GM19324 (cell line): ENCODE results near the gene MRPL9.

ENCODE experiments used
- ATAC-seq: cut with Tn5 transposase; IDR thresholded peaks from one replicate; pipeline ENCODE4 v1.9.1; 2021; ENCODE audit warnings: mild to moderate bottlenecking, moderate library complexity; ENCODE audit not compliant: unreplicated experiment, low FRiP score

MRPL9 gene

DNA sequence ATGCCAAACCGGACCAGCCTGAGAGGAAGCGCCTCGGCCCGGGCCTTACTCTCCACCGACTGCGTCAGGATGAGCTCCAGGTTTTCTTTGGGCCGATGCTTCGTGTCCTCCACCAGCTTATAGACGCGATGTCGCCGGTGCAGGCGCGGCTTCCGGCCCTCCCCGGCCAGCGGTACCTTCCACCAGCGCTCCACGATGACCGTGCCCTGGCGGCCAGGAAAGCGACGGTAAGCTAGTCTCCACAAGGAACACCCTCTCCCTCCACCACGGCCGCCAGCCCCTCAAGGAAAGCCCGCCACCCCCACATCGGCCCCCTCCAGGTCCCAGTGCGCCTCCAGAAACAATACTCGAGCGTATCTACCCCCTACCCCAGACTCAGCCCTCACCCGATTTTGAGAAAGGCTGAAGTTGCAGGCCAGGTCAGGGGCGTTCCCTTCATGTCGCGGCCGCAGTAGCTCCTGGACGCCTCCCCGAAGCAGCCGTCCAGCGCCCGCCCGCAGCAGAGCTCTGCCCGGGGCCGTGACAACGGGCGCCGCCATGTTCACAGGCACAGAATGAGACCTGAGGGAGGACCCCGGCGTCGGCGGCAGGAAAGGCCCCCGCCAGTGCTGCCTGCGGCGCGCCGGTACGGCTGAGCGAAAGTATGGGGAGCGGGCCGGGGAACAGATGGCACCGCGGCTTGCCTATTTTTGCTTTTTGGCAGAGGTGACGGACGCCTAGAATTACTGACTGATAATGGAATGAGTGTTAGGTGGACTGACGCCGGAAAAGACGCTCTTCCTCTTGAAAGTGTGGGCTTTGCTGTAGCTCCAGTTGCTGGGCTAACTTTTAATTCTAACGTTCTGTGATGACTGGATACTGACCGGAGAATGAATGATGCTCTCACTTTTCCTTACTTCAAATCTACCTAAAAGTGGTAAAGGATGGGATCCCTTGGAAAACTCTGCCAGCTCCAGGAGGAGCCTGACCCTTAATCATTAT lies at the start of gene MRPL9:
TSS of gene MRPL9 (minus strand) at position 556 of the 981 bp plus-strand sequence. CDS start at position 539, 17 bp downstream.
- peak; percentile 84 for ATAC-seq

DNA sequence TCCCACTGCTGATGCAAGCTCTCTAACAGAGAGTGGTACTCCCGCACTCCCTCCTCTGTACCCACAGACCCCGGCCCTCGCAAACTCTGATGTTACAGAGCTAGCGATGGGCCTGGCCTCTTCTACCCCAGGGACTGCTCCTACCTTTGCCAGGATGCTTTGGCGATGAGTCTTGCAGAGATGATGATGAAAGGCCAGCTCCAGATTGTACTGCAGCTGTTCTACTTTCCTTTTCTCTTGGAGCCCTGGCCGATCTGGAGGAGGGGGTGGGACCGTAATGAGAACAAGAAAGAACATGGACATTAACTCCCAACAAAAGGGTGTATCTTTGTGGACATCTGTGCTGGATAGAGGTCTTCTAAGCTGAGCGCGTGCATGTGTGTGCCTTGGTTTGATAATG lies 47.9 kb upstream of the MRPL9 start:
- ATAC-seq: no peak

DNA sequence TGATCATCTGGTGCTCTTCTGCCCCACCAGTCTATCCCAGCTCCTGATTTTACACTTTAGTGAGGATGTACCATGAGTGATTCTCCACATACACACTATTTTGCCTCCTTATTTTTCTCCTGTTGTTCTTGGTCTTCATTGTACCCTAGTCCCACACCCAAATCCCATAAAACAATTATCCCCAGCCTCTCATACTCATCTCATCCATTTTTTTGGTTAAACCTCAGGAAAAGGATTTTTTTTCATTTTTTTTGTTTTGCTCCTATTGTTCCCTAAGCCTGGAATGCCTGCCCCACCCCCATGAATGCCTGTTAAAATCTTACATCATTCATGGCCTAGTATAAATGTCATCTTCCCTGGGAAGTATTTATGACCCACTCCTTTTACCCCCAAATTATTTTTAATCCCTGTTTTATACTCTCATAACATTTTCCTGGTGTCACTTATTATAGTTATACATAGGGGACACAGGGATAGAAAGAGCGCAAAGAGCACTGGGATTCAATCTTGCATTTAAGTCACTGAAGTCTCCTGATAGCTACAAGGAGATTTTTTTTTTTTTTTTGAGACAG lies 46.8 kb upstream of the MRPL9 start:
- ATAC-seq: no peak

DNA sequence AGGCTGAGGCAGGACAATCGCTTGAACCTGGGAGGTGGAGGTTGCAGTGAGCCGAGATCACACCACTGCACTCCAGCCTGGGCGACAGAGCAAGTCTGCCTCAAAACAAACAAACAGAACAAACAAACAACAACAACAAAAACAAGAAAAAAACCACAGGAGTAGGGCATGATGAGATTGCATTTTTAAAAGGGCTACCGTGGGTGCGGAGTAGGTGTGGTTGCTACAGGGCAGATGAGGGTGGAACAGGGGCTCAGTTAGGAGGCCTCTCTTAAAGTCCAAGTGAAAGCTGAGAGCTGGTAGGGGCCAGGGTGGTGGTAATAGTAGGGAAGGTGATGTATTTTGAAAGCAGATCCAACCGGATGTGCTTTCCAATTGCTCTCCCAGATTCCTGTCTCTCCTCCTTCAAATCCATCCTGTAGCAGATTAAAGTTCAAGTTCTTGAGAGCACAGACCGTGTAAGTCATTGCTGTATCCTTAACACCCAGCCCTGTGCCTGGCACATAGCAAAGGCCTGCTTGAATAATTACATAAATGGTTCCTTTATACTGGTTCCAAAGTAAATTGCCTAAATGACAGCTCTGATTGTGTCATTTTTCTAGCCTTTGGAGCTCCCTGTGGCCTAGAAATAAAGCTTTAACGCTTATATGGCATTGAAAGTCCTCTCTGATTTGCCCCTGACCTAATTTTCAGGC lies 46.1 kb upstream of the MRPL9 start:
- ATAC-seq: no peak

DNA sequence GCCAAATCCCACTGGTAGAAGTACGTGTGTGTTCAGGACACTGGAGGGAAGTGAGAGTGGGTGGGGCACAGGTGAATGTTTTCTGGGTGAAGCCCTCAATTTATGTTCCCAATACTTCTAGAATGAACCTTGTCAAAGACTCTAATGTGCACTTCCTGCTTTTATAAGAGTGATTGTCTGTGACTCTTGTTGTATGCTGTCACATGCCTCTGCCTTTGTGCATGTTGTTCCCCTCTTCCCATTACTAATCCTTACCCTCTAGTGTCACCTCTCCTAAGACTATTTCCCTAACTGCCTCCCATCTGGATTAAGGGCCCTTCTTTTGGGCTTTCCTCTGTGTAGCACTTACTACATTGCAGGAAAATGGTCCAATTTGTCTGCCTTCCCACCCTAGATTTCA lies 44.5 kb upstream of the MRPL9 start:
- ATAC-seq: no peak

DNA sequence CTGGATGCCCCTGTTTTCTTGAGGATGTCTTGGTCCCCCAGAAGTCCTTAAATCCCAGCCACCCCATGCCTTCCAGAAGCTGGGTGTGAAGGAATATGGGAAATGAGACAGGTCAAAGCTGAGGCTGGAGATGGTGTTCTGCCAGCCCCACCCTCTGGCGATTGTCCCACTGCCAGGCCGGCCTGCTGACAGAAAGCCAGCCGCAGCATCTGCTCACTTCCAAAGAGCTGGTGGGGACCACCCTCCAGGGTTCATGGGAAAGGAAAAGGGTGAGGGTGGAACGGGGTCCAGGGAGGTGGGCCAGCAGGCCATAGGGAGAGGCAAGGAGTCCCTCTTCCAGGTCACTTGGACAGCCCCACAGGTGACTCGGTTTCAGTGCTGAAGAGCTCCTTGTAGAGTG lies 43.8 kb upstream of the MRPL9 start:
- no peak for ATAC-seq

DNA sequence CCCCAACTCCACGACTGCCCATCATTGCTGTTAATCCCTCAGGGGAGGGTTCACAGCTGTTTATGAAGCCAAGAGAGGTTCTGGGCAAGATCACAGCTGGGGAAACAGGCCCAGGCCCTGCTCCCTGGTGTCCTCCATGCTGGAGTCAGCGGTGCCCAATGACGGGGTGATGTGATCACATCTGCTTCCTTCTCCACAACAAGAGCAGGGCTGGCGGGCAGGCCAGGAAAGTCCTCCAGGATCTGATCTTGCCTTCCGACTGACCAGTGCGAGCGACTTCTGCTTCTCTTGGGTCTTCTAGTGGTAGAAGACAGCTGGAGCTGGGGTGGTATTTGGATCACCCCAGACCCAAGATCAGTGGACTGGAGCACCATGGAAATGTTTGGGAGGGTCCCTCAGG lies 42.9 kb upstream of the MRPL9 start:
- no peak for ATAC-seq

DNA sequence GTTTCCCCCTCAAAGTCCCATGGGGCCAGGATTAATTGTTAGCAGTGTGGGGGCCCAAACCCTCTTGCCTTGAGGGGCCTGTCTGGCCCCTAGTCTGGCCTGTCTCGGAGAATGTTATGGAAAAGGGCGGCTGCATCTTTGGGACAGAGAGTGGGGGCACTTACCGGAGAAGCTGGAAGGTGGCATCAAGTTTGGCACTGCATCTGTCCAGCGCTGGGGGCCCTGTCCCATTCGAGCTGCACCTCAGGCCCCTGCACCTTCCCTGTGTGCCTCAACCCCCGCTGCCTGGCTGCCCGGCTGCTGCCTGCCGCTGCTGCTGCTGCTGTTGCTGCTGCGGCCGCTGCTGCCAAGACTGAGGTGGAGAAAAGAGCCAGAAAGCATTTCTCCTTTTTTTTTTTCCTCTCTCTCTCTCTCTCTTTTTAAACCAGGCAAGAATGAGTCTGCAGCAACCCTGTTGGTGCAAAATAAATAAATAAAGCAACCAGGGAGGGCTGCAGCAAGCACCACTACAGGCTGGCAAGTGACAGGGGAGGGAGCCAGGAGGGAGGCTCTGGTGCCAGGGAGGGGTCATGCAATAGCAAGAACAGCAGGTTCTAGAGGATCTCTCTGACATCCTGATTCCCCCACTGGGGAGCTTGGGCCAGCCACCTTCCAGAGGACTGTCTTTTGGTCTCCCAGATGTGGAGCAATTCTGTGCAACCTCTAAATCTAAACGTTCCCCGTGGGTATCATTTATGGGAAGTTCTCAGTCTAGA lies 41.9 kb upstream of the MRPL9 start, which contains the start of gene LINGO4:
TSS of gene LINGO4 (minus strand) at position 354 of the 755 bp plus-strand sequence. CDS start 2,715 bp downstream, outside the sequence.
- no peak for ATAC-seq

DNA sequence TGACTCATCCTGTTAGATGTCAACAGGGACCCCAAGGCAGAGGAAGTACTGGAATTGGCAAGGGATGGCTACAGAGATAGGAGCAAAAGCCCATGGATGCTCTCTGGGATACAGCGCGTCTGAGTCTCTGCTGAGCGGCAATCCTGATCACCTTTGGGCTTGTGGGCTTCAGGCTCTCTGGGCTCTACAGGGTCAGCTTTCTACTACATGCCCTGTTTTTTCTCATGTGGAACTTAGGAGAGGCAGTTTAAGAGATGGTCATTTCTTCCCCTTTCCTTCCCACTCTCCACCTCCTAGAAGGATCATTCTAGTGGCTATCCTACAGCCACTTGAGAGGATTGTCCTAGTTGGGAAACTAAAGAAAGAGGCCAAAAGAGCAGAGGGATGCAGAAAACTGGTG lies 40.6 kb upstream of the MRPL9 start:
- no peak for ATAC-seq

DNA sequence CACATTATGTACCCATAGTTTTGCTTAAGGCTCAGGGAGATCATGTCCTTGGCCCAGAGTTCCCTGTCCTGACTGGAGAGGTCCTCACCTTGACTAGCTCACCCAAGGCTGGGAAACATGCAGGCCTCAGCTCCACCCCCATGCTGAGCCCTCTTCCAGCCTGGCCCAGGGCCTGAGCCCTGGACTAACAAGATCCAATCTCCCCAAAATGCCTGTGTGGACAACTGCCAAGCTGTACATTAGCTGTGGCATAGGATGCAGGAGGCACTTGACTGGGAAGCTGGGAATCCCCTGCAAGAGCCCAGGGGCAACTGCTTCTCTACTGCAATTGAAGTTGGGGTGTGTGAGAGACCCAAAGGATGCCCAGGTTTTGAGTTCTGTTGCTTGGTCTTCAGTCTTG lies 39.9 kb upstream of the MRPL9 start:
- ATAC-seq: no peak

DNA sequence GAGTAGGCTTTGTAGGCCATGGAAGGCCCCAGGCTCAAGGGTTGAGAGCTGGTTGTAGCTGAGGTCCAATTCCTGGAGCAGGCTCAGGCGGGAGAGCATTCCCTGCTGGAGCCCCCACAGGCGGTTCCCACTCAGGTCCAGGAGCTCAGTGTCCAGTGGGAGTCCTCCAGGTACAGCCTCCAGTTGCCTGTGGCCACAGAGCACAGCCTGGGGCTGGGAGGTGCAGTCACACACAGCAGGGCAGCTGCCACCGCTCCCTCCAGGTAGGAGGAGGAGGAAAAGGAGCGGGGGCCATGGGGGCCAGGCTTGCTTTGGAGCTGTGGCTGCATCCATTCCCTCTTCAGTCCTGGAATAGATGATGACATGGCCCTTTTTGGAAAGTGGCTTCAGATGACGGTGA lies 39.1 kb upstream of the MRPL9 start:
- no peak for ATAC-seq

DNA sequence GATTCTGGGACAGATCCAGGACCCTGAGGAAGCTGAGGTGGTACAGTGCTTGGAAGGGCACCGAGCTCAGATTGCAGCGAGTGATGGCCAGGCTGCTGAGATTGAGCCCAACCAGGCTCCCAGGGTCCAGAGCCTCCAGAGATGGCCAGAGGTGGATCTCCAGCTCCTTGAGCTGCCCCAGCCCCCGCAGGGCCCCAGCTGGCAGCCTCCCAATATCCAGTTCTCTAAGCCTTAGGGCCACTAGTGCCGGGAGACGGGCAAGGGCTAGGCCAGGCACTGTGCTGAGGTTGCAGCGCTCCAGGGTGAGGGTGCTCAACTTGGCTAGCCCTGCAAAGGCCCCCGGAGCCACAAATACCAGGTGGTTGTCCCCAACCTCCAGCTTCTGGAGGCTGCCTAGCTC lies 38.5 kb upstream of the MRPL9 start:
- no peak for ATAC-seq

DNA sequence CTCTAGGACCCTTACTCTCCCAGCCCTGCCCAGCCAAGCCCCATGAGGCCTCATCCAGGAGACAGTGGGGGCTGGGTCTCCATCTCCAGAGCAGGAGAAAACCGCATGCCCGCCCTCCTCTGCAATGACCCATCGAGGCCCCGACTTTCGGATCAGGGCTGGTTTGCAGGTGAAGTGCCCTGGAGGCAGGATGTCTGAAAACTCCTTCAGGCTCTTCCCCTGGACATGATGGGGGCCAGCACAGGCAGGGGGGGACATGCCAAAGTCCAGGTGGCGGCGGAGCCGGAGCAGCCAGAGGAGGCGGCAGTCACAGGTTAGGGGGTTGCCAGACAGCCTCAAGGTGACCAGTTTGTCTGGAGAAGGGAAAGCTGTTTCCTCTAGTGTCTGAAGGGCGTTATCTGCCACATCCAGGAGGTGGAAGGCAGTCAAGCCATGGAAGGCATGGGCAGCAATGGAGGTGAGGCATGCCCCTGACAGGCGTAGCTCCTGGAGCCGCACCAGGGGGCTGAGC lies 38.1 kb upstream of the MRPL9 start:
- ATAC-seq: no peak

DNA sequence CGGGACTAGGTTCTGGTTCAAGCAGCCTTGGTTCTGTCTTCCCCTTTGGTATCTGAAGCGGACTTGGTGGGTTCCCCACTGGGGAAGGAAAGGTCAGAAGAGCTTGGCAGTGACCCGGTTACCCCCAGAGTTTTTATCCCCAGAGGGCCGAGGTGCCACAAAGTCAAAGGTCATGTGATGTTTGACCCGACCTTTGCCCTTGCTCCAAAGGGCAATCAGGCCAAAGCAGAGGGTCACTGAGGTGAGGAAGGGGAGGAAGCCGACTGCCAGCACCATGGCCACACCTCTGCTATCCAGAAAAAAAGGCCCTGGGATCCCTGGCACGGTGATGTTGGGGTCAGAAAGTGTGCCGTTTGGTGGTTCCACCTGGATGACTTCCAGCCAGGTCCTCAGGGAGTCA lies 37.5 kb upstream of the MRPL9 start:
- no peak for ATAC-seq

DNA sequence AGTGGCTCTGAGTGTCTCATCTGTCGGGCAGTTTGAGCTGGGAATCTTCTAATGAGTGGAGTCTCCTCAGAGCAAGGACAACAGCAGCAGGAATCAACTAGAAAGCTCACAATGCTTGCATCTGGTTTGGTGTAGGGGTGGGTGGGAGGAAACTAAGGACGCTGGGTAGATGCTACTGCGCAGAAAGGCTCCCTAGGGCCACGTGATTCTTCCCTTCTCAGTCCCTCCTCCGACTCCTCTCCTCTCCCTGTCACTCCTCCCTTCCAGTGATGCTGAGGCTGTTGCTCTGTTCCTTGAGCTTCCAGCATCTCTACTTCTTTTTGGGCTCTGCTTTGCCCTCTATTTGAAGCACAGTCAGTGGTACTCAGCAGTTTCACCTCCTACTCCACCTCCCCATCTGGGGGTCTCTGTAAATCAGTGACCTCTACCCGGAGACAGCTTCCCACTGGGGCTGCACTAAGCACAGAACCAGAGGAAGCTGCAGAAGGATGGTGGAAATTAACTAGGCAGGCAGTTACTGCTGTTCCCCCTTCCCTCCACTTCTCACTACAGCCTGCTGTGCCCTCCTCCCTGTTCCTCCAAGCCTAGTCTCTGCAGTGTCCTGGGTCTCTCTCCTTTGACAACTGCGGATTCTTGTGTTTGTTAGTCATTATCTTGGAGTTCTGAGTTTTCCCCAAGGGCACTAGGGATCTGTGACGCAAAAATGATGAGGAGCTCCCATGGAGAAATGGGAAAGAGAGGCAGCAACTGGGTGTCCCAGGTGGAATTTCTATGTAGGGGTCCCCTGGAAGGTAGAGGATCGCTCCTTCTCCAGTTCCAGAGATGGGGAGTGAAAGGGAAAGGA lies 36.1 kb upstream of the MRPL9 start:
- ATAC-seq: no peak

DNA sequence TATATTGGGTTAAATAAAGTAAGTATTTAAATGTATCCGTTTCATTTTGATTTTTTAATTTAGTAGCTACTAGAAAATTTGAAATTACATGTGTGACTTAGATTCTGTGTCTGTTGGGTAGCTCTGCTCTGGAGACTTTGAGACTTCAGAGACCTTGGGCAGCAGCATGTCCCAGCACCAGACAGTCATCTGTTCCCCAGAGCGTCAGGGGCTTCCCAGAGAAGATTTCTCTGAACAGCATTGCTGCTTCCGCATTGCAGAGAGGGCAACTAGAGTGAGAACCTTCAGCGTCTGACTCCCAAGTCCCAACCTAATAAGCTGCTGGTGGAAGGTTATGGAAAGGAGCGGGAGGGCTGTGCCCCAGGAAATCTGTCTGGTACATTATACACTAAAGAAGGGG lies 35.3 kb upstream of the MRPL9 start:
- ATAC-seq: no peak

DNA sequence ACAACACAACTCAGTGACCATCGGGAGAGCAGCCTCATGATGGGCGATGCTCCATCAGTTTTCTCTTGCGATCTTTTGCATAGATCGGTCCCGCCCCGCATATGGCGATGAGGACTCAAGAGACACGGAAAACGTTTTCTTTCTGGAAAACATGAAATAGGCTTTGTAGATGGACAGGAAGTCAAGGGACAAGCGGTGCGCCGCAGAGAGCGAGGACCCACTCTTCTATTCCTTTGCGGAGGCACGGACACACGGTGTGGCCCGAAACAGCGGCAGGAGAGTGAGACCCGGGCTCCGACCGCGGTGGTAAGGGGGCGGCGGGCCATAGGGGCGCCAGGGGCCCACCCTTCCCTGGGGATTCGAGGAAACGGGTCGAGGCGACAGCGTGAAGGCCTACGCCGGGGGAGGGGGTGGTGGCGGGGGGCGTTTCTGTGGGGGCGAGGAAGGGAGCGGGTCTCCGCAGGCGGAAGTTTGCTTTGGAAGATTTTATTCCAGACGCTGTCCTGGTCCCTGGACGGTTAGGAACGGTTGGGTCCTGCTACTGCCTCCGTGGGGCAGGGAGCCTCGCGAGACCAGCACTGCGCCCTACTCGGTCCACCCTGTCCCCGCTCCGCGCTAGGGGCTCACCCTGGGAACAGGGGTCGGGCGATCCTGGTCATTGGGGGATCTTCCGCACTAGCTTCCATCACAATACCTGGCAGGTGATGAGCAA lies 27.8 kb upstream of the MRPL9 start:
- ATAC-seq: no peak

DNA sequence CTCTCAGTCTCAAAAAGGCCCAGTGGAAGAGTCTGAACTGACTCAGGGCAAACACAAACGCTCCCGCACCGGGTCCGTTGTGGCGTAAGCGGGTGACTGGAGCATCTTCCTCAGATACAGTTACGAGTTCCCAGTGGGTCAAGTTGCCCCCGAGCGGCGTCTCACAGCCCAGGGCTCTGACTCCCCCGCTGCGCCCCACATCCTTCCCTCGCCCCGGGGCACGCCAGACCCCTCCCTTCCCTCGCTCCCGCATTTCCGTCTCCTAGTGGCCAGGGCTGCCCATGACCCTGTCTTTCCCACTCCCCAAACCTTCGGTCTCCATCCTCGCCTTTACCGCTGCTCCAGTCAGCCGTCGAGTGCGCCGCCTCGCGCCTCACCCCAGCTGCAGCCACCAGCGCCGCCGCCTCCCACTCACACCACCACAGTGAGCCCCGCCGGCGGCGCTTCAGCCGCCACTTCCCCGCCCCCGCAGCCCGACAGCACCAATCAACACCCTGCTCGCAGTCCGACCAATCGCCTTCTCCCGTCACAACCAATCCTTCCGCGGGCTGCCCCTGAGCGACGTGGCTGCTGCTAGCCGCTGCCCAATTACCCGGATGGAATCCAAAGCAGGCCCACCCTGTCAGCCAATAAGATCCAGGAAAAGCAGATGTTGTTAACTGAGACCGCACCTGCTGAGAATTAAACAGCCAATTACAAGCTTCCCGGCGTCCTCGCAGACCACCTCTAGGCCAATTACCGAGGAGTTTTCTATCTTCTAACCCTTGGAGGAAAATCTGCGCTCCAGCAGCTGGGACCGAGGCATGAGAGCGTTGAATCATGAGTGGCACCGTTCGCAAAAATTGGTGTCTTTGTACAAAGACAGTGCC lies 27.0 kb upstream of the MRPL9 start, which contains the start of gene TDRKH:
TSS of gene TDRKH (minus strand) at position 430 of the 869 bp plus-strand sequence. CDS start 7,478 bp downstream, outside the sequence.
- peak; percentile 98 for ATAC-seq
